GM21390 (cell line): ENCODE measurements around the gene MYL6B.

Experiments
- ATAC-seq: cut with Tn5 transposase; IDR thresholded peaks from one replicate; pipeline ENCODE4 v1.9.1; 2021; ENCODE audit not compliant: unreplicated experiment

The MYL6B gene

GRCh38 chr12:56204275-56204674, 51.9 kb downstream of the MYL6B start:
- no peak for ATAC-seq

GRCh38 chr12:56205445-56205844, 53.1 kb downstream of the MYL6B start:
- no peak for ATAC-seq

GRCh38 chr12:56206452-56207166, 54.2 kb downstream of the MYL6B start:
- no peak for ATAC-seq
